Effector memory CD8-positive, alpha-beta T cell (primary cell): ENCODE data around the gene PRSS27.

Experiments
- ATAC-seq: fragments of 150-1000 bp; cut with Tn5 transposase; replicated peaks from 2 replicates; pipeline ENCODE4 v1.10.0; 2021; ENCODE audit warnings: mild to moderate bottlenecking, moderate library complexity
- DNase-seq, 3 experiments: peaks; one replicate each; pipeline ENCODE4 v3.0.0; 2021
- H3K27ac Mint-ChIP-seq, 2 donors: one replicate each; pipeline ENCODE4 v1.8.0; 2022; ENCODE audit warnings: mild to moderate bottlenecking in 2 of 2, mixed read lengths in 2 of 2, moderate library complexity in 2 of 2
- H3K27me3 Mint-ChIP-seq, 2 donors: one replicate each; pipeline ENCODE4 v1.8.0; 2022; ENCODE audit warnings: mixed read lengths in 2 of 2
- H3K36me3 Mint-ChIP-seq: one replicate; pipeline ENCODE4 v1.8.0; 2022; ENCODE audit warnings: mild to moderate bottlenecking, moderate library complexity, mixed read lengths; ENCODE audit not compliant: insufficient read depth
- H3K4me1 Mint-ChIP-seq, 2 donors: one replicate each; pipeline ENCODE4 v1.8.0; 2022; ENCODE audit warnings: low read depth in 2 of 2, mixed read lengths in 2 of 2
- H3K4me3 Mint-ChIP-seq, 2 donors: one replicate each; pipeline ENCODE4 v1.8.0; 2022; ENCODE audit warnings: mild to moderate bottlenecking in 2 of 2, mixed read lengths in 2 of 2, moderate library complexity in 2 of 2
- H3K9me3 Mint-ChIP-seq, 2 donors: one replicate each; pipeline ENCODE4 v1.8.0; 2022; ENCODE audit warnings: mixed read lengths in 2 of 2

PRSS27 gene

DNA sequence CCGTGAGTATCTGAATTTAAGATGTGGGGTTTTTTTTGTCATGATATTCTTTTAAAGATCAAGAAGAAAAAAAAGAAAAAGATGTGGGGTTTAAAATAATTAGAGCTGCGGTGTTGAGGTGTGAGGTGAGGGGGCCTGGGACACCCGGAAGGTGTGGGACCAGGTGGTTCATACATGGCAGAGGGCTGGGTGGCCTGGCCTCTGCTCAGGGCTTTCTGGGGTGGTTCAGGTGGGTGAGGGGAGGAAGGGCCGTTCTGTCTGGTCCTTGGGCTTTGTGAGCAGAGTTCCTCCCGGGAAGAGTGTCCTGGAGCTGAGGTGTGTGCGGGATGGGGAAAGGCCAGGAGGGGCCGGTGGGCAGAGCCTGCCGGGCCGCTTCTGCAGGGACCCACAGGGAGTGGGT lies 5.0 kb downstream of the PRSS27 start:
- ATAC-seq (no peak), DNase-seq (no peak)
- Mint-ChIP-seq H3K36me3 (peaks cover 16% of the 10 kb centered on the region), H3K4me1 (peaks cover 5 to 8% of the 10 kb centered on the region in 2 donors), H3K27me3 (no peaks in the 10 kb centered on the region), H3K9me3 (no peaks in the 10 kb centered on the region), H3K4me3 (no peak overlapping the region), H3K27ac (no peak overlapping the region)

GRCh38 chr16:2713985-2714774 lies 5.8 kb downstream of the PRSS27 start:
- ATAC-seq, result no peak
- no peak overlapping the region for H3K4me3 Mint-ChIP-seq

DNA sequence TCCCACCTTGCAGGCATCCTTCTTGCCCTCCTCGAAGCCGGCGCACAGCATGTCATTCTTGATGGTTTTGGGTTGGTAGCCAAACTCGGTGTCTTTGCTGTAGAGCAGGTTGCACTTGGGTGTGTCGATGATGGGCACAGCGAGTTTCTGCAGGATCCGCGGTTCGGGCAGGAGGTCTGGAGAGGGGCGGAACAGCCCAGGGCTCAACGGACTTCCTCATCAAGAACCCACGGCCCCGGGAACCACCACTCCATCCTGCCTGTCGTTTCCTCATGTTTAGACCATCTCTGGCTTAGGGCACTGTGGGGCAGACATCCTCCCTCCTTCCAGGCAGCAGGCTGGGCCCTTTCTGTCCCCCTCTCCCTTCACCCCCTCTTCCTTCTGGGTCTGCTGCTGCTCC lies 6.5 kb downstream of the PRSS27 start:
- Mint-ChIP-seq H3K9me3 (no peaks in the 10 kb centered on the region), H3K27ac (no peak overlapping the region), H3K4me1 (peaks cover 5 to 8% of the 10 kb centered on the region in 2 donors), H3K36me3 (peaks cover 16% of the 10 kb centered on the region), H3K27me3 (no peaks in the 10 kb centered on the region), H3K4me3 (no peak overlapping the region)
- no peak for DNase-seq
- no peak for ATAC-seq

More at GRCh38 chr16:2713985-2714774, 5.8 kb downstream of the PRSS27 start:
- Mint-ChIP-seq H3K9me3 (no peaks in the 10 kb centered on the region), H3K36me3 (peaks cover 16% of the 10 kb centered on the region), H3K27me3 (no peaks in the 10 kb centered on the region), H3K4me1 (peaks cover 5 to 8% of the 10 kb centered on the region in 2 donors), H3K27ac (no peak overlapping the region)
- DNase-seq, result no peak

GRCh38 chr16:2712546-2712945 lies 7.5 kb downstream of the PRSS27 start:
- peaks cover 23% of the 10 kb centered on the region for H3K36me3 Mint-ChIP-seq
- H3K4me1 Mint-ChIP-seq, result peaks cover 5 to 8% of the 10 kb centered on the region in 2 donors
- no peak overlapping the region for H3K4me3 Mint-ChIP-seq
- H3K27ac Mint-ChIP-seq, result no peak overlapping the region
- DNase-seq (no peak), ATAC-seq (no peak)
- H3K9me3 Mint-ChIP-seq, result no peaks in the 10 kb centered on the region
- H3K27me3 Mint-ChIP-seq, result no peaks in the 10 kb centered on the region

GRCh38 chr16:2712063-2712441 lies 8.0 kb downstream of the PRSS27 start:
- ATAC-seq, result no peak
- no peaks in the 10 kb centered on the region for H3K27me3 Mint-ChIP-seq
- H3K36me3 Mint-ChIP-seq, result peaks cover 27% of the 10 kb centered on the region
- no peak for DNase-seq
- H3K4me1 Mint-ChIP-seq, result peaks cover 5 to 8% of the 10 kb centered on the region in 2 donors
- no peaks in the 10 kb centered on the region for H3K9me3 Mint-ChIP-seq
- H3K27ac Mint-ChIP-seq, result no peak overlapping the region
- no peak overlapping the region for H3K4me3 Mint-ChIP-seq

DNA sequence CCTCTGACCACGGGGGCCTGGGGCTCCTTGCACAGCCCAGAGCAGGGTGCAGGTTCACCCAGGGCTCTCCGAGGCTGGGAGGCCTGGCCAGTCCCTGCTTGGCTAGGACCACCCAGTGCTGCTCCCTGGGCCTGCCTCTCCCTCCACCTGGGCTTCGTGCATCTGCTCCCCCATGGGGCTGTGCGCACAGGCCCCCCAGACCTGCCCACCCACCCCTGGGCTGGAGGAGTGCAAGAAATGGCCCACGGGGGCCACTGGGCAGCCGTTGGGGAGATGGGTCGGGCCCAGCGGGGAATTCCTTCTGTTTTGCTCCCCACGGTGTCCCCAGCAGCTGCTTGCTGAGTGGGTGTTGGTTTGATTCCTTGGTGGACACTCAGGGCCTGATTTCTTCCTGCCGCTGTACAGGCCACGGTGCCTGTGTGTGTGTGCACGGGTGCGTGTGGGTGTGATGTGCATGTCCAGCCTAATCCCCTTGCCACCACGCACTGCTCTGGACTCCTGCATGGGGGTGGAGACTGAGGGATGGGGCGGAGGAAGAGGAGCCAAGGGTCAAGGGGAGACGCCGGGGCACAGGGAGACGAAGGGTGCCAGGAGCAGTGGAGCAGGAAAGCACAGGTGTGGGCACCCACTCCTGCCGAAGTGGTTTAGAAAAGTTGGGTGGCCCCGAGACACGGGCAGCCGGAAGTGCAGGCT lies 8.5 kb downstream of the PRSS27 start:
- Mint-ChIP-seq H3K4me3 (no peak overlapping the region), H3K4me1 (peaks cover 5 to 8% of the 10 kb centered on the region in 2 donors), H3K36me3 (peaks cover 27% of the 10 kb centered on the region), H3K27me3 (no peaks in the 10 kb centered on the region), H3K27ac (no peak overlapping the region), H3K9me3 (no peaks in the 10 kb centered on the region)
- no peak for DNase-seq
- no peak for ATAC-seq

- H3K4me1 Mint-ChIP-seq, result peaks cover 5% of the 10 kb centered on the region in 2 donors
- no peak for DNase-seq
- H3K4me3 Mint-ChIP-seq, result no peak overlapping the region
- no peaks in the 10 kb centered on the region for H3K9me3 Mint-ChIP-seq
- no peak overlapping the region for H3K27ac Mint-ChIP-seq
- peaks cover 27% of the 10 kb centered on the region for H3K36me3 Mint-ChIP-seq
- no peaks in the 10 kb centered on the region for H3K27me3 Mint-ChIP-seq
- no peak for ATAC-seq
Measured at GRCh38 chr16:2710711-2711231, 9.3 kb downstream of the PRSS27 start.

DNA sequence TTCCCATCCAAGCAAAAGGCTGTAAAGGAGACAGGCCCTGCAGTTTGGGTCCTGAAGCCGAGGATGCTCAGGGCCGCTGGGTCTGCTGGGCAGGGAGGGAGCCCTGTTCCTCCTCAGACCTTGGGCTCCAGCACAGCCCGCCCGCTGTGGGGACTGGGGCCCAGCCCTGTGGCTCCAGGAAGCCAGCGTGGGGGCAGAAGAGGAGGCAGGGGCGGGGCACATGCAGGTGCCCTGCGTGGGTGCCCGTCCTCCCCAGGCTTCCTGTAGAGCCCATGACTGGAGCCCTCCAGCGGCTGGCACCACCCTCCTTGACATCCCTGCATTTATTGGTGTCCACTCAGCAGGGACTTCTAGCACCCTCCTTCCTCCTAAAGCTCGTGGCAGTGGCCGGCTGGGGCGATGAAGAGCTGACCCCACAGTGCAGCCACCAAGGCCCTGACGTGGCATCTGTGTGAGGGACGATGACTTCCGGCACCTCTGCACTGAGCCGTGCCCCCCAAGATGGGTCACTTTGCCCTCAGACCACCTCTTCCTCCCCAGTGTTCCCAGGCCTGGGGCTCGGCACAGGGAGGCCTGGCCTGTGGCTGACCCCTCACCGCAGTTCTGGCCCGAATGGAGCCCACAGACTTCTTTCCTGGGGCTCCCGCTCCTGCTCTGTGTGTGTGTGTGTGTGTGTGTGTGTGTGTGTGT lies 9.9 kb downstream of the PRSS27 start:
- no peaks in the 10 kb centered on the region for H3K27me3 Mint-ChIP-seq
- H3K36me3 Mint-ChIP-seq, result peaks cover 27% of the 10 kb centered on the region
- H3K4me1 Mint-ChIP-seq, result peaks cover 4% of the 10 kb centered on the region in 2 donors
- no peak overlapping the region for H3K4me3 Mint-ChIP-seq
- DNase-seq (no peak), ATAC-seq (no peak)
- H3K9me3 Mint-ChIP-seq, result no peaks in the 10 kb centered on the region
- H3K27ac Mint-ChIP-seq, result no peak overlapping the region

- ATAC-seq (no peak), DNase-seq (no peak)
- Mint-ChIP-seq H3K4me3 (no peak overlapping the region), H3K9me3 (no peaks in the 10 kb centered on the region), H3K27ac (no peak overlapping the region), H3K4me1 (no peaks in the 10 kb centered on the region), H3K27me3 (no peaks in the 10 kb centered on the region), H3K36me3 (peaks cover 23% of the 10 kb centered on the region)
Measured at GRCh38 chr16:2709588-2709984, 10.4 kb downstream of the PRSS27 start.

DNA sequence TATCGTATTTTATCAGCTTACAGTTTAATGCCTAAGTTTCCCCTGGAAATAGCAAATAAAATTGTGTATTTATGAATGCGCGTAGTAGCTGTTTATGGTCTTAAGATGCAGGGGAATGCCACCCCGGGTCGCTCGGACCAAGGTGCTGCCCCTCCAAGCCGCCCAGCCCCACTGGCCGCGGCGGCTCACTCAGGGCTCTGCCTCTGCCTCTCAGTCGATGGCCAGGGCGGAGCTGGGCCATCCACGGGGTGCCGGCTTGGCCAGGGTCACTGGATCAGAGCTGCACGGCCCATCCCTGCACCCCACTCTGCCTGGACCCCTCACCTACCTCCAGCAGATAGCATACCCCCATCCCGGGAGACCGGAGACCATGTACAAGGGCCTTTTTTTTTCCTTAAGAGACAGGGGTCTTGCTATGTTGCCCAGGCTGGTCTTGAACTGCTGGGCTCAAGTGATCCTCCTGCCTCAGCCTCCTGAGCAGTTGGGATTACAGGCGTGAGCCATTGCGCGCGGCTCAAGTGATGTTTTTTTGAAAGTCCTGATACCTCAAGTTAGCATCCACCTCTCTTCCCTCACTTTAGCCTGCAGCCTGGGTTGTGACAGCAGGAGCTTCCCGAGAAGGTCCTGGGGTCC lies 11.0 kb downstream of the PRSS27 start:
- ATAC-seq (no peak), DNase-seq (no peak)
- peaks cover 23% of the 10 kb centered on the region for H3K36me3 Mint-ChIP-seq
- H3K9me3 Mint-ChIP-seq, result no peaks in the 10 kb centered on the region
- no peak overlapping the region for H3K27ac Mint-ChIP-seq
- no peak overlapping the region for H3K4me3 Mint-ChIP-seq
- H3K27me3 Mint-ChIP-seq, result no peaks in the 10 kb centered on the region
- H3K4me1 Mint-ChIP-seq, result no peaks in the 10 kb centered on the region

- Mint-ChIP-seq H3K9me3 (no peaks in the 10 kb centered on the region), H3K4me1 (no peaks in the 10 kb centered on the region), H3K27me3 (no peaks in the 10 kb centered on the region), H3K36me3 (peaks cover 27% of the 10 kb centered on the region), H3K27ac (no peak overlapping the region), H3K4me3 (no peak overlapping the region)
- DNase-seq (no peak), ATAC-seq (no peak)
Measured at GRCh38 chr16:2708290-2708639, 11.8 kb downstream of the PRSS27 start.

GRCh38 chr16:2707368-2708289 lies 12.4 kb downstream of the PRSS27 start:
- no peak for DNase-seq

More at GRCh38 chr16:2707368-2708289, 12.4 kb downstream of the PRSS27 start:
- no peaks in the 10 kb centered on the region for H3K4me1 Mint-ChIP-seq
- no peaks in the 10 kb centered on the region for H3K27me3 Mint-ChIP-seq
- ATAC-seq, result no peak
- H3K27ac Mint-ChIP-seq, result no peak overlapping the region
- no peaks in the 10 kb centered on the region for H3K9me3 Mint-ChIP-seq
- H3K36me3 Mint-ChIP-seq, result peaks cover 33% of the 10 kb centered on the region
- no peak overlapping the region for H3K4me3 Mint-ChIP-seq
